ENCODE measurements around the gene CDK2.
"Not testable (repeated sequence)": the region's sequence is repeated elsewhere in the genome, so short reads cannot be mapped to it uniquely, and the experiment has no call there.

The CDK2 gene

GRCh38 chr12:55982319-55982936 is 15.8 kb downstream of the CDK2 start:
- peak in 1 of 2 donors; percentile 35 for DNase-seq

DNA sequence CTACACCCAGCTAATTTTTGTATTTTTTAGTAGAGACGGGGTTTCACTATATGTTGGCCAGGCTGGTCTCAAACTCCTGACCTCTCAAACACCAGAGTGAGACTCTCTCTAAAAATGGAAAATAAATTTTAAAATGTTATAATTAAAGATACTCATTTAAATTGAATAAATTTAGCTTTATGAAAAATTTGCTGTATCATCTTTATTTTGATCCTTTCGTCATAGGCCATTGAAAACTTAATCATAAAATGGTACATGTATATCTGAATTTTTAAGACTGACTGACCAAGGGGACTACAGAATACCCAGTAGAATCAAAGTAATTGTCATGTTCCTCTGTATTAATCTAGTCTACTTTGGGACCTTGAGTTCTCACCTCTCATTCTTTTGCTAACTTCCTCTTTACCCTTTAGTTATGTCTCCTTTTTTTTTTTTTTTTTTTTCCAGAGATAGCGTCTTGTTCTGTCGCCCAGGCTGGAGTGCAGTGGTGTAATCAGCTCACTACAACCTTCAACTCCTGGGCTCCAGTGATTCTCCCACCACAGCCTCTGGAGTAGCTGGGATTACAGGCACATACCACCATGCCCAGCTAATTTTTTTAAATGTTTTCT is 16.7 kb downstream of the CDK2 start:
- DNase-seq = peak in 1 of 2 donors; percentile 42

DNA sequence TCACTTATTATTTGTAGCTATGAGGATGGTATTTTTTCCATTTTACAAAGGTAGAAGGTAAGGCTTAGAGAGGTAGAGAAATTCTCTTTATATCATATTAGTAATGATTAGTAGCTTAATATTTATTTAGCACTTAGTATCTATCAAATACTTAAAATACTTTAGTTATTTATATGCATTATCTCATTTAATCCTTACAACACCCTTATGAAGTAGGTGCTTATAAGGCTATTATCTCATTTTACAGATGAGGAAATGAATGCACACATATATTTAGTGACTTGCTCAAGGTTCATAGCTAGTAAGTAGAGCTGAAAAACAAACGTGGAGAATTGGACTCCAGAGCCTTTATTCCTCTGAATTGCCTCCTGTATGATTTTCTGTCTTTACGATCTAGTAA is 18.2 kb downstream of the CDK2 start:
- no peak for DNase-seq

DNA sequence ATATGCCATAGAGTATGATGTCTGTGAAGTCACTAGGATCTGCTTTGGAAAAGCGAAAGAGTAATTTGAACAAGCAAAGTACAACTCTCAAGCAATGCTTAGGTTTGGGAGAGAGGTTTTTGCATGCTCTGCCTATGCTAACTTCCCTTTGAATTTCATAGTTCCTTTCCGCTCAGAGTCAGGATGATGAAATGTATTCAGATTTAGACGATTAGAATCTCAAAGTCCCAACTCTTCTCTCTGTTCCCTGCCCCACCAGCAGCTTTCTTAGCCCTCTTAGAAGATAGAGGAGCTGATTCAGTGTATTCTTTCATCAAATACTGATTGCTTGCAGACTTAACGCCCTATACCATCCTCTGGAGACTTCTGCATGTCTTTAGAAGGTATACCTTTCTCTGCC is 18.7 kb downstream of the CDK2 start:
- DNase-seq = no peak

GRCh38 chr12:55985976-55986375 is 19.3 kb downstream of the CDK2 start:
- not testable (repeated sequence) for DNase-seq

DNA sequence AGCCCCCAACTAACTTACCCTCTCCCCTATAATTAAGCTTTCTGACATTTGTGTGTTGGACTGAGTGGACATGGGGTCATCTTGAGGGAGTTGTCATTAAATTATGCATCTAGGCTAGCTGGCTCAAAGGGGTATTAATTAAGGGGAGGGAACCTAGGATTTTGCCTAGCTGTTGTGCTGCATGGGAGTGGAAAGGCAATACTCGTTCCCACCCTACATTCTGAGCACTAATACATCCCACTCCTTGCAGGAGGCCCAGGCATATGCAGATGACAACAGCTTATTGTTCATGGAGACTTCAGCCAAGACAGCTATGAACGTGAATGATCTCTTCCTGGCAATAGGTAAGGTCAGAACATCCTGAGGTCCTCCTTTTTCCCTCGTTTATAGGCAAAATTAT is 24.5 kb downstream of the CDK2 start:
- no peak for DNase-seq

GRCh38 chr12:55993230-55993853 is 26.7 kb downstream of the CDK2 start:
- no peak for DNase-seq

- DNase-seq = no peak
Observed at GRCh38 chr12:55995366-55995765, 28.7 kb downstream of the CDK2 start.

GRCh38 chr12:55996201-55996714 is 29.6 kb downstream of the CDK2 start:
- peak in 1 of 2 donors; percentile 51 for DNase-seq

DNA sequence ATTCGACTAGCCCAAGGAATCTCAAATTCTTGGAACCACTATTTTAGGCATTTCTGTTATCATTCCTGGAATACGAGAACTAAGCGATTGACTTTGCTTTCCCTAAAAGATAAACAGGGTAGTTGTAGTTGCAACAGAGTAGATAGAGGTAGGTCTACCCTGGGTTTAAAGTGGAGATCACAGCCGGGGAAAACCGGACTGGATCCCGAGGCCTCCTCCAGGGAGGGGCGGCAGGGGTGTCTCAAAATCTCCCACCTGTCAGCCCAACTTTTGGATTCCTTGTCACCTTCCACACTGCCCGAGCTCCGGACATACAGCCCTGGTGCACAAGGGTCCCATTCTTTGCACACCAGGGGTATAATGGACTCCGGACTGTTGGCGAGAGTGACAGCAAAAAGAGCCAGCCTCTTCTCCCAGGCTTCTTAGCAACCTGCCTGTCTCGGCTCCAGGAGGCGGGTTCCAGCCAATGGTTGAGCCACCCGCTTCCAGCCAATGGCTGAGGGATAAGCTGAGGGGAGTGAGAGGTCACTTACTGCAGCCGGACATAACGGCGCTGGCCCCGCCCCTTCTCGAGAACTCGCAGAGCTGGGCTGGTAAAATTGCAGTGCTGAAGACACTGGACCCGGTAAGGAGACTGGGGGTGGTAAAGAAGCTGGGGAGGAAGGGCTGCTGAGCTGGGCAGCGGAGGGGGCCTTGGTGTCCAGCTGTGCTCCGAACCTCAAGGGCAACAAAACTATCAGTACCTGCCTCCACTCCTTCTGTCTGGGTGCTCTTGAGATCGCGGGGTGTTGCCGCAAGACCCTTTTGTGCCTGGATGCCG is 30.3 kb downstream of the CDK2 start, which contains the start of gene SUOX:
Gene SUOX (plus strand): TSS at position 562 of the 820 bp plus-strand sequence. CDS start 4,946 bp downstream, outside the sequence.
- DNase-seq = peak; percentile 45 to 53

DNA sequence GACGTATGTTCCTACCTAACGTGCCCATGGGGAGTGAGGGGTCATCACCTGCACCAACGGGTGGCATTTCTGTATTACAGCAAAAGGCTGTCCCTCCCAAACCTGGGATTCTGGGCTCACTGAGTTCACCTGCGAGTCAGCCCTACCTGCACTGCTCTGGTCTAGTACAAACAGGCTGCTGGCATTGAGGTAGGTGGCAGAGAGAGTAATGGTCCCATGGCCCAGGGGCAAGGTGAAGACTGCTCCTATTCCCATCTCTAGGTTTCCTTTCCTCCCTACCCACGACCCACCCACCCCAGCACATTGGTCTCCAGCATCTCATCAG is 30.9 kb downstream of the CDK2 start:
- DNase-seq = no peak

DNA sequence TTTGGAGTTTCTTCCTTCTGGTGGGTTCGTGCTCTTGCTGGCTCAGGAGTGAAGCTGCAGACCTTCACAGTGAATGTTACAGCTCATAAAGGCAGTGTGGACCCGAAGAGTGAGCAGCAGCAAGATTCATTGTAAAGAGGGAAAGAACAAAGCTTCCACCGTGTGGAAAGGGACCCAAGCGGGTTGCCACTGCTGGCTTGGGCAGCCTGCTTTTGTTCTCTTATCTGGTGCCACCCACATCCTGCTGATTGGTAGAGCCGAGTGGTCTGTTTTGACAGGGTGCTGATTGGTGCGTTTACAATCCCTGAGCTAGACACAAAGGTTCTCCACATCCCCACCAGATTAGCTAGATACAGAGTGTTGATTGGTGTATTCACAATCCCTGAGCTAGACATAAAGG is 32.9 kb downstream of the CDK2 start:
- not testable (repeated sequence) for DNase-seq

- not testable (repeated sequence) for DNase-seq
Observed at GRCh38 chr12:55999999-56000540, 33.4 kb downstream of the CDK2 start.

DNA sequence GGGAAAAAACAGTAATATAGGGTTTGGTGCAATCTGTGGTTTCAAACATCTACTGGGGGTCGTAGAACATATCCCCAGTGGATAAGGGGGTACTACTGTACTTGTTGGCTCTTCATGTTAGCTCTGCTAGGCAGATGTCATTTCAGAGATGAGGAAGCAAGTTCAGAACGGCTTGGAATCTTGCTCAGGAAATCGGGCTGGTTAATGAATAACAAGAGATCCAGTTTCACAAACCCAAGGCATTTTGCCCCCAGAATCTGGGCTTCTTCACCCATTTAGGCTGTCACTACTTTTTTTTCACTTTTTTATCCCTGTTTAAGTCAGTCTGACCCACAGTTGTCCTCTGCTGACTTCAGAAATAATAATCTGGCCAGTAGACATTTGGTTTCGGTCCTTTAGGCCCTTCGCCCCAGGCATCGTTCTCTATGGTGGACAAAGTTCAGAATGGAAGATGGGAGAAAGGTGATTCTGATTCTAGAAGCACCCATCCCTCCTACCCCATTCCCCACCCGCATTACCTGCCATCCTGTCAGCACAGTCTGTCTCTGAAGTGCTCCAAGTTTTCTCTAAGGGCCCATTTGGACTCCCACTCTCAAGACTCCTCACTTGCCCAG is 35.0 kb downstream of the CDK2 start:
- no peak for DNase-seq

DNA sequence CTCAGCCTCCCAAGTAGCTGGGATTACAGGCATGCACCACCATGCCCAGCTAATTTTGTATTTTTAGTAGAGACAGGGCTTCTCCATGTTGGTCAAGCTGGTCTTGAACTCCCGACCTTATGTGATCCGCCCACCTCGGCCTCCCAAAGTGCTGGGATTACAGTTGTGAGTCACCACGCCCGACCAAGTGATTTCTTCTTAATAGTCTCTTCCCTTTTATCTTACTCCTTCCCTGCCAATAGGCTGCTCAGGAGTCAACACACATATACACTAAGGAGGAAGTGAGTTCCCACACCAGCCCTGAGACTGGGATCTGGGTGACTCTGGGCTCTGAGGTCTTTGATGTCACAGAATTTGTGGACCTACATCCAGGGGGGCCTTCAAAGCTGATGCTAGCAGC is 36.7 kb downstream of the CDK2 start:
- DNase-seq = not testable (repeated sequence)

GRCh38 chr12:56004211-56004610 is 37.6 kb downstream of the CDK2 start:
- DNase-seq = no peak

DNA sequence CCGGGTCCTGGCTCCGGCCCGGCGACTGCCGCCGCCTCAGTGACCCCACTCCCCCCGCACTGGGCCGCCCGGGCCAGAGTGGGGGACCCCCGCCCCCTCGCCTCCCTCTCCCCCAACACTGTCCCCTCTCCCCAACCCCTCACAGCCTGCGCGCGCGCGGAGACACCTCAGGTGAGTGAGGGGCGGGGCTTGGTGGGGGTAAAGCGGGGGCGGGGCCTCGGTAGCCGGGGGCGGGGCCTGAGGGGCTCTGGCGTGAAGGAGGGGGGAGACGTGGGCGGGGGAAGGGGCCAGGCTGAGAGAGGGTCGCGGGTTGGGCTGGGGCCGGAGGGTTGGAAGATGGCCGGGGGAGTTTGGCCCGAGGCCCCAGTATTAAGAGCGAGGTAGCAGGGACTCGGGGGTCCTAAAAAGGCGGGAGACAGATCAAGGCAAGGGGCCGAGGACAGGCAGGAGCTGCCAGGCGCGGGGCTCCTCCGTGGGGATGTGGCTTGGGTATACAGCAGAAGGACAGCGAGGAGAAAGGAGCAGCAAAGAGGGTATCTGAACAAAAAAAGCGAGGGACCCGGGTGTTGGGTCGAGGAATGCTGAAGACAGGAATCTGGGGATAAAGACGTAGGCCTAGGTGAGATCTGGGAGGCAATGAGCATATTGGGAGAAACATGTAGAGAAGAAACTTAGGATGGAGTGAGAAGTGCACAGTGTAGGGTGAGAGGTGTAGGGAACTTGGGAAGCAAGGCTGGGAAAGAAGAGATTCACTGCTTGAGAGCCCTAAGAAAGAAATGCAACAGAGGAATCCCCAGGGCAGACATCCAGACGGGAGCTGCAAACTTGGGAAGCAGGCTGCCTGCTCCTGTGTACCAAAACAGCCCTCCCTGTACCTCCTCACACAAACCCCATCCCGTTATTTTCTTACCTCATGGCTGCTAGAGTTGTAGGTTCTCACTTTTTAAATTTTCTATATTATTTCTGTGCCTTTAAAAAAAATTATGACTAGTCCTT is 41.2 kb downstream of the CDK2 start:
- DNase-seq = peak in 1 of 2 donors; percentile 61

DNA sequence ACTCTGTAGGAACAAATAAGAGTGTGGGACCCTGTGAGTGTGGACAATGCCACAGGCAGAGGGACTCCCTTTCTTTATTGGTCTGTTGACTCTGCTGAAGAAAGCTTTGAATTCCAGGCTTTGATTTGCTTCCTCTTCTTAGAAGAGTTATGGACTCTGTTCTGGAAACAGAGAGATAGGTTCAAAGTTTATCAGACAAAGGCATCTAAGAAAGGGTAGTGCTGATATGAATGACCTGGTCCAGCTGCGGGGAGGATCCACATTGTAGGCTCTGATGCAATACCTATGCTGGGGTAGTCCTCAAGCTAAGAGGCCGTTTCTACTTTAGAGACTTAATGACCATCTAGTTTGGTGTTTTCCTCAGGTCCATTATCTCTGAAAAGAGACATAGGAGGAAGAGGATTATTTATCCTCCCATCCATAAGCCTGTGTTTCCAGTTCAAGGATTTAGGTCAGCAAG is 43.5 kb downstream of the CDK2 start:
- DNase-seq = no peak

- DNase-seq = no peak
Observed at GRCh38 chr12:56011509-56012090, 45.0 kb downstream of the CDK2 start.

- DNase-seq = no peak
Observed at GRCh38 chr12:56013482-56013881, 46.9 kb downstream of the CDK2 start.

GRCh38 chr12:56014205-56014604 is 47.6 kb downstream of the CDK2 start:
- DNase-seq = no peak
